Neural progenitor cell (in vitro differentiated cells): ENCODE measurements around the gene PLXNC1. TPM values are rescaled to one million over a fixed set of nuclear protein-coding genes. Genes with fewer than 3 reads are reported as not detected.

Source experiments
- DNase-seq: peaks from one replicate; pipeline ENCODE4 v3.0.0-alpha.2; 2016; ENCODE audit warnings: low spot score
- H2AFZ ChIP-seq: fragments of 200-600 bp; sonication (generic); replicated peaks from 2 replicates; pipeline ENCODE4 v1.6.1; 2016; ENCODE audit warnings: antibody characterized with exemption
- H3F3A ChIP-seq: fragments of 200-600 bp; sonication (generic); 2 replicates; pipeline ENCODE4 v1.6.1; 2016; ENCODE audit warnings: antibody characterized with exemption, low read depth
- H3K27ac ChIP-seq: fragments of 200-600 bp; sonication (generic); 2 replicates; pipeline ENCODE4 v1.5.1; 2016; ENCODE audit warnings: mild to moderate bottlenecking
- H3K27me3 ChIP-seq: fragments of 200-600 bp; sonication (generic); 2 replicates; pipeline ENCODE4 v1.6.1; 2016; ENCODE audit warnings: mild to moderate bottlenecking, moderate library complexity
- H3K36me3 ChIP-seq: fragments of 200-600 bp; sonication (generic); 2 replicates; pipeline ENCODE4 v1.5.1; 2016
- H3K4me1 ChIP-seq: fragments of 200-600 bp; sonication (generic); 2 replicates; pipeline ENCODE4 v1.6.1; 2016; ENCODE audit warnings: mixed run types
- H3K4me2 ChIP-seq: fragments of 200-600 bp; sonication (generic); 2 replicates; pipeline ENCODE4 v1.6.1; 2016
- H3K4me3 ChIP-seq: fragments of 200-600 bp; sonication (generic); 2 replicates; pipeline ENCODE4 v1.5.1; 2016
- H3K79me2 ChIP-seq: fragments of 200-600 bp; sonication (generic); 2 replicates; pipeline ENCODE4 v1.6.1; 2016; ENCODE audit warnings: low read depth
- H3K9ac ChIP-seq: fragments of 200-600 bp; sonication (generic); 2 replicates; pipeline ENCODE4 v1.6.1; 2016
- H3K9me3 ChIP-seq: fragments of 200-600 bp; sonication (generic); 2 replicates; pipeline ENCODE4 v1.5.1; 2016; ENCODE audit warnings: low read depth
- H4K20me1 ChIP-seq: fragments of 200-600 bp; sonication (generic); 2 replicates; pipeline ENCODE4 v1.6.1; 2016; ENCODE audit warnings: low read depth
- H3K27ac Mint-ChIP-seq: 3 replicates; pipeline ENCODE4 v1.8.0; 2021; ENCODE audit warnings: mixed read lengths
- H3K27me3 Mint-ChIP-seq: 2 replicates; pipeline ENCODE4 v1.8.0; 2022; ENCODE audit warnings: low read depth, mild to moderate bottlenecking, inconsistent platforms, moderate library complexity, mixed read lengths; ENCODE audit not compliant: insufficient read depth
- H3K36me3 Mint-ChIP-seq: 3 replicates; pipeline ENCODE4 v1.8.0; 2021; ENCODE audit warnings: mixed read lengths
- H3K4me1 Mint-ChIP-seq: 3 replicates; pipeline ENCODE4 v1.8.0; 2021; ENCODE audit warnings: mixed read lengths
- H3K4me3 Mint-ChIP-seq: 3 replicates; pipeline ENCODE4 v1.8.0; 2021; ENCODE audit warnings: mild to moderate bottlenecking, moderate library complexity, mixed read lengths
- H3K9me3 Mint-ChIP-seq: 3 replicates; pipeline ENCODE4 v1.8.0; 2020; ENCODE audit warnings: mixed read lengths
- CTCF ChIP-seq: fragments of 200-600 bp; sonication (generic); IDR thresholded peaks from 2 replicates; pipeline ENCODE4 v1.5.1; 2017; ENCODE audit warnings: antibody characterized with exemption, mild to moderate bottlenecking
- EZH2 ChIP-seq: fragments of 200-600 bp; sonication (generic); IDR thresholded peaks from 2 replicates; pipeline ENCODE4 v1.6.1; 2017; ENCODE audit warnings: antibody characterized with exemption, mild to moderate bottlenecking, moderate library complexity
- EZH2phosphoT487 ChIP-seq: fragments of 200-600 bp; sonication (generic); IDR thresholded peaks from 2 replicates; pipeline ENCODE4 v1.6.1; 2017; ENCODE audit warnings: antibody characterized with exemption
- total RNA-seq: library from RNA; depleted of rRNA; stranded (reverse); fragments of >200 nt; gene quantifications from 2 replicates; pipeline ENCODE4 v1.2.3, GENCODE V29; 2015; ENCODE audit warnings: low replicate concordance

Gene PLXNC1
- total RNA-seq, 1 donor from 2014 or later, result 16.7 TPM

DNA sequence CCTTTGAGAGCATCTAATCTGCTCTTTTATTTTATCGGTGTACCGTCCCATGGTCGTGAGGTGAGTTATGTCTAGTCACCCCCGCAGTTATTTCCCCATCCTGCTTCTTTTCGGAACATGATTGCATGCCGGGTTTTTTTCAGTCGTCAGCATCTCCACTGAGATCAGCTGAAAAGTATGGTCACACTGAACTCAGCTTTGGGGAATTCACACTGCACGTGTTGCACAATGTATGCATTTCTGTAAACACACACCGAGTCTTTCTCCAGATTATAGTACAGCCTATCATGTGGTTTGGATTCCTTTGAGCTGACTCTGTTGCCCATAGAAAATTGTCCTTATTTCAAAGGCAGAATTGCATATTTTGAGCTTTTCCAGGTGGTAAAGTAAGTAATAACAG lies 24.6 kb downstream of the PLXNC1 start:
- no peak overlapping the region for H3K4me2 ChIP-seq
- no peak for TF ChIP-seq EZH2phosphoT487
- no peak for TF ChIP-seq CTCF
- no peak for TF ChIP-seq EZH2
- Mint-ChIP-seq H3K27ac (no peak overlapping the region), H3K9me3 (peaks cover 6% of the 10 kb centered on the region), H3K4me1 (peaks cover 29% of the 10 kb centered on the region), H3K36me3 (peaks cover 13% of the 10 kb centered on the region), H3K4me3 (no peak overlapping the region), H3K27me3 (peaks cover 2% of the 10 kb centered on the region)
- peaks cover 16% of the 10 kb centered on the region for H3F3A ChIP-seq
- peaks cover 36% of the 10 kb centered on the region for H3K4me1 ChIP-seq
- H3K27me3 ChIP-seq, result peaks cover 50% of the 10 kb centered on the region
- H3K9ac ChIP-seq, result no peak overlapping the region
- H3K27ac ChIP-seq, result no peak overlapping the region
- no peak overlapping the region for H2AFZ ChIP-seq
- no peaks in the 10 kb centered on the region for H3K36me3 ChIP-seq
- H3K79me2 ChIP-seq, result no peaks in the 10 kb centered on the region
- no peak for DNase-seq
- no peaks in the 10 kb centered on the region for H4K20me1 ChIP-seq
- H3K4me3 ChIP-seq, result no peak overlapping the region
- H3K9me3 ChIP-seq, result no peaks in the 10 kb centered on the region

DNA sequence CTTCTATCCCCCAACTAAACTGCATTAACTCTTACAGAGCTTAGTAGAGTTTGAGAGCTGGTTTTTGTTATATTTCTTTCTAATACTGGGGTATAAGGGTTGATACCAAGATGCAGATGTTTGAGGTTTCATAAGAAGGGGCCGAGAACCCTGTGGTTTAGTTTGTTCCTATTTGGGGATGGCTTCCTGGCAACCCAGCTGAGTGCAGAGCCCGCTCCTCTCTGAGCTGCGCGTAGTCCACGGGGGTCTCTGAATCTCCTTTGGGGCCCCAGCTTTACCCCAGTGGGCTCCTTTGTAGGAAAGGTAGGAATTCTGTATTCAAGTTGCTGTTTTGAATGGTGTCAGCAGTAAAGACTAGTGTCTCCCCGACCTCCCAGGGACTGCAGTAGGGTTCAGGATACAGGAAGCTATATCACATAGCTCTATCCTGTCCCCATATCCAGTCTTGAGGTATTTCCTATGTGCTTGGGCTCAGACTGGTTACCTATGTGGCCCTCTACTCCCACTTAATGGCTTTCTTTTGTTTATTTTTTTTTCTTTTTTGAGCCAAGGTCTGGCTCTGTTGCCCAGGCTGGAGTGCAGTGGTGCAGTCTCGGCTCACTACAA lies 25.4 kb downstream of the PLXNC1 start:
- Histone ChIP-seq H3K9ac (no peak overlapping the region), H3K9me3 (no peaks in the 10 kb centered on the region), H3K4me1 (peaks cover 28% of the 10 kb centered on the region), H3K27me3 (peaks cover 42% of the 10 kb centered on the region), H3K79me2 (no peaks in the 10 kb centered on the region), H3K27ac (no peak overlapping the region), H4K20me1 (no peaks in the 10 kb centered on the region), H3K36me3 (no peaks in the 10 kb centered on the region), H3K4me2 (no peak overlapping the region), H2AFZ (no peak overlapping the region), H3F3A (peaks cover 16% of the 10 kb centered on the region), H3K4me3 (no peak overlapping the region)
- Mint-ChIP-seq H3K27me3 (peaks cover 2% of the 10 kb centered on the region), H3K4me1 (peaks cover 21% of the 10 kb centered on the region), H3K27ac (no peak overlapping the region), H3K4me3 (no peak overlapping the region), H3K36me3 (peaks cover 17% of the 10 kb centered on the region), H3K9me3 (peaks cover 10% of the 10 kb centered on the region)
- no peak for DNase-seq
- no peak for TF ChIP-seq CTCF
- TF ChIP-seq EZH2, result no peak
- no peak for TF ChIP-seq EZH2phosphoT487

GRCh38 chr12:94174576-94174975 lies 26.2 kb downstream of the PLXNC1 start:
- H3K27ac Mint-ChIP-seq, result no peak overlapping the region
- H3K4me2 ChIP-seq, result no peak overlapping the region
- peaks cover 34% of the 10 kb centered on the region for H3K27me3 ChIP-seq
- H3K4me1 ChIP-seq, result peaks cover 25% of the 10 kb centered on the region
- peaks cover 16% of the 10 kb centered on the region for H3F3A ChIP-seq
- H3K4me1 Mint-ChIP-seq, result peaks cover 17% of the 10 kb centered on the region
- H3K27ac ChIP-seq, result no peak overlapping the region
- H4K20me1 ChIP-seq, result no peaks in the 10 kb centered on the region
- peaks cover 2% of the 10 kb centered on the region for H3K27me3 Mint-ChIP-seq
- H3K4me3 ChIP-seq, result no peak overlapping the region
- no peak overlapping the region for H3K4me3 Mint-ChIP-seq
- no peaks in the 10 kb centered on the region for H3K36me3 ChIP-seq
- peaks cover 14% of the 10 kb centered on the region for H3K36me3 Mint-ChIP-seq
- no peak overlapping the region for H2AFZ ChIP-seq
- no peak for TF ChIP-seq CTCF
- TF ChIP-seq EZH2, result no peak
- no peak for TF ChIP-seq EZH2phosphoT487
- no peaks in the 10 kb centered on the region for H3K9me3 ChIP-seq
- peaks cover 10% of the 10 kb centered on the region for H3K9me3 Mint-ChIP-seq
- no peak overlapping the region for H3K9ac ChIP-seq
- DNase-seq, result no peak
- no peaks in the 10 kb centered on the region for H3K79me2 ChIP-seq
